Mesenchymal stem cell (in vitro differentiated cells and primary cell): ENCODE measurements around the gene SARS1. TPM values are rescaled to one million over a fixed set of nuclear protein-coding genes. Genes with fewer than 3 reads are reported as not detected.

ENCODE experiments used
- DNase-seq: peaks from one replicate; pipeline ENCODE4 v3.0.0-alpha.2; 2013
- H2AFZ ChIP-seq: one replicate; pipeline ENCODE4 v1.6.1; 2013; ENCODE audit warnings: low read depth, mild to moderate bottlenecking, control low read depth, inconsistent platforms, low read length, moderate library complexity
- H2AK5ac ChIP-seq: 2 replicates; pipeline ENCODE4 v1.6.1; 2013; ENCODE audit warnings: low read length, moderate library complexity, mild to moderate bottlenecking, inconsistent platforms; ENCODE audit not compliant: severe bottlenecking
- H2BK120ac ChIP-seq: one replicate; pipeline ENCODE4 v1.6.1; 2013; ENCODE audit warnings: low read depth, mild to moderate bottlenecking, inconsistent platforms, low read length, moderate library complexity
- H2BK12ac ChIP-seq, 2 experiments: one replicate each; pipeline ENCODE4 v1.6.1; 2013; ENCODE audit warnings: inconsistent platforms in 2 of 2, low read length in 2 of 2, mild to moderate bottlenecking in 2 of 2, moderate library complexity in 2 of 2, control low read depth in 1 of 2
- H2BK15ac ChIP-seq: one replicate; pipeline ENCODE4 v1.6.1; 2013; ENCODE audit warnings: mild to moderate bottlenecking, low read depth, inconsistent platforms; ENCODE audit not compliant: poor library complexity, severe bottlenecking
- H2BK5ac ChIP-seq: 2 replicates; pipeline ENCODE4 v1.6.1; 2013; ENCODE audit warnings: low read depth, mild to moderate bottlenecking, low read length, control low read depth, inconsistent platforms; ENCODE audit not compliant: poor library complexity, severe bottlenecking
- H3K14ac ChIP-seq, 2 experiments: one replicate each; pipeline ENCODE4 v1.6.1; 2013; ENCODE audit warnings: inconsistent platforms in 2 of 2, low read length in 2 of 2, control low read depth in 1 of 2, mild to moderate bottlenecking in 1 of 2, moderate library complexity in 1 of 2
- H3K18ac ChIP-seq, 2 experiments: one replicate each; pipeline ENCODE4 v1.6.1; 2013; ENCODE audit warnings: inconsistent platforms in 2 of 2, low read length in 2 of 2, control low read depth in 1 of 2, low read depth in 1 of 2, mild to moderate bottlenecking in 1 of 2
- H3K23ac ChIP-seq, 2 experiments: one replicate each; pipeline ENCODE4 v1.6.1; 2013; ENCODE audit warnings: inconsistent platforms in 2 of 2, low read length in 2 of 2, mild to moderate bottlenecking in 2 of 2, moderate library complexity in 2 of 2, control low read depth in 1 of 2
- H3K27ac ChIP-seq: 2 replicates; pipeline ENCODE4 v1.5.1; 2013; ENCODE audit warnings: mild to moderate bottlenecking, moderate library complexity, low read length, control low read depth, inconsistent platforms; ENCODE audit not compliant: poor library complexity, severe bottlenecking
- H3K27me3 ChIP-seq, 2 experiments: 2 replicates each; pipeline versions ENCODE4 v1.6.1 to v1.7.0; 2013; ENCODE audit warnings: low read length in 2 of 2, mild to moderate bottlenecking in 2 of 2, moderate library complexity in 2 of 2, control low read depth in 1 of 2, inconsistent platforms in 1 of 2; ENCODE audit not compliant: control insufficient read depth in 1 of 2, insufficient read depth in 1 of 2
- H3K36me3 ChIP-seq, 2 experiments: 2 replicates each; pipeline versions ENCODE4 v1.6.1 to v1.7.0; 2013; ENCODE audit warnings: low read length in 2 of 2, control low read depth in 1 of 2, inconsistent platforms in 1 of 2, low read depth in 1 of 2, mild to moderate bottlenecking in 1 of 2; ENCODE audit not compliant: insufficient read depth in 2 of 2, control insufficient read depth in 1 of 2
- H3K4ac ChIP-seq, 2 experiments: one replicate each; pipeline ENCODE4 v1.6.1; 2013; ENCODE audit warnings: inconsistent platforms in 2 of 2, low read length in 2 of 2, mild to moderate bottlenecking in 2 of 2, moderate library complexity in 2 of 2, control low read depth in 1 of 2, low read depth in 1 of 2
- H3K4me1 ChIP-seq: 2 replicates; pipeline ENCODE4 v1.6.1; 2013; ENCODE audit warnings: low read depth, low read length, control low read depth; ENCODE audit not compliant: control insufficient read depth, insufficient read depth
- H3K4me2 ChIP-seq: 2 replicates; pipeline ENCODE4 v1.6.1; 2013; ENCODE audit warnings: low read length, mild to moderate bottlenecking, inconsistent platforms; ENCODE audit not compliant: poor library complexity, severe bottlenecking
- H3K4me3 ChIP-seq, 2 experiments: 2 replicates each; pipeline versions ENCODE4 v1.5.1 to v1.7.0; 2013; ENCODE audit warnings: low read length in 2 of 2, mild to moderate bottlenecking in 2 of 2, control low read depth in 1 of 2, low read depth in 1 of 2; ENCODE audit not compliant: insufficient read depth in 1 of 2
- H3K79me1 ChIP-seq: replicated peaks from 2 replicates; pipeline ENCODE4 v1.6.1; 2013; ENCODE audit warnings: mild to moderate bottlenecking, control low read depth, low read length, inconsistent platforms; ENCODE audit not compliant: poor library complexity, severe bottlenecking
- H3K9ac ChIP-seq: 2 replicates; pipeline ENCODE4 v1.7.0; 2013; ENCODE audit warnings: mild to moderate bottlenecking, low read length, moderate library complexity
- H3K9me3 ChIP-seq: 2 replicates; pipeline ENCODE4 v1.7.0; 2013; ENCODE audit warnings: mild to moderate bottlenecking, low read length; ENCODE audit not compliant: control insufficient read depth
- H4K8ac ChIP-seq: one replicate; pipeline ENCODE4 v1.6.1; 2013; ENCODE audit warnings: inconsistent platforms, mild to moderate bottlenecking, low read length, moderate library complexity
- H4K91ac ChIP-seq: one replicate; pipeline ENCODE4 v1.6.1; 2013; ENCODE audit warnings: mild to moderate bottlenecking, low read length, inconsistent platforms
- WGBS: methylation state at CpG from one replicate; pipeline ENCODE4 v1.1.7; 2013; ENCODE audit warnings: mixed read lengths; 5-methylcytosine and 5-hydroxymethylcytosine counted together
- polyA plus RNA-seq, 2 experiments: library from polyadenylated mRNA; stranded (reverse); fragments of 200-250 nt; gene quantifications; one replicate each; pipeline ENCODE4 v1.2.3, GENCODE V29; 2013

The SARS1 gene, protein sequence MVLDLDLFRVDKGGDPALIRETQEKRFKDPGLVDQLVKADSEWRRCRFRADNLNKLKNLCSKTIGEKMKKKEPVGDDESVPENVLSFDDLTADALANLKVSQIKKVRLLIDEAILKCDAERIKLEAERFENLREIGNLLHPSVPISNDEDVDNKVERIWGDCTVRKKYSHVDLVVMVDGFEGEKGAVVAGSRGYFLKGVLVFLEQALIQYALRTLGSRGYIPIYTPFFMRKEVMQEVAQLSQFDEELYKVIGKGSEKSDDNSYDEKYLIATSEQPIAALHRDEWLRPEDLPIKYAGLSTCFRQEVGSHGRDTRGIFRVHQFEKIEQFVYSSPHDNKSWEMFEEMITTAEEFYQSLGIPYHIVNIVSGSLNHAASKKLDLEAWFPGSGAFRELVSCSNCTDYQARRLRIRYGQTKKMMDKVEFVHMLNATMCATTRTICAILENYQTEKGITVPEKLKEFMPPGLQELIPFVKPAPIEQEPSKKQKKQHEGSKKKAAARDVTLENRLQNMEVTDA
- 210 TPM for polyA plus RNA-seq (2013, experiment 1 of 2)
- 208 TPM for polyA plus RNA-seq (2013, experiment 2 of 2)

DNA sequence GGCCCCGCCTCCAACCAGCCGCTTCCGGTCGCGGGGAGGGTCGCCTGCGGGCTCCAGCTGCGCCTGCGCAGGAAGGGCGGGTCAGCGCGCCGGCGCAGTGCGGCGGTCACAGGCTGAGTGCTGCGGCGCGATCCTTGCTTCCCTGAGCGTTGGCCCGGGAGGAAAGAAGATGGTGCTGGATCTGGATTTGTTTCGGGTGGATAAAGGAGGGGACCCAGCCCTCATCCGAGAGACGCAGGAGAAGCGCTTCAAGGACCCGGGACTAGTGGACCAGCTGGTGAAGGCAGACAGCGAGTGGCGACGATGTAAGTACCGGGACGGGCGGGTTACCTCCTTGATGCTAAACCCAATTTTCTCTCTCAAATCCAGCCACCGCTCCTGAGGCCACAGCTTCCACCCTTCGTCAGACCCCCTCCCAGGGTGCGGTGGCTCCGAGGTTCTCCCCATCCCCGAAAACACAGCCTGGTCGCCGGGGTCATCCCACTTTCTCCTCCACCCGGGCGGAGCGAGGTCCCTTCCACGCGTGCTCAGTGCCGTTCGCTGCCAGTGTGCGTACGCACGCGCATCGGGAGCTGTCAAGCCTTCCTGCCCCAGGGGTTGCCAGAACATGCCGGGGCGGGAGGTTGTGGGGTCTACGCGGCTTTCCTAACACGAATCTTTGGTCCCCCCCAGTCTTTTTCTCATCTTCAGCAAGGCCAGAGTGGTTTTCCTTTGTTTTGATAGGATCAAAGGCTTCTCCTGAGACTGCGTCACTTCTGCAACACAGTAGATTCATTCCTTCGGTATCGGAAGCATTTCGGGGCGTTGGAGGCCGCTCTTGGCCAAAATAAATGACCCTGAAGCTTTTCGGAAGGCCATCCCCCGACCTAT lies at the start of gene SARS1:
TSS of gene SARS1 (plus strand) at position 95 of the 870 bp plus-strand sequence. CDS start at position 170, 75 bp downstream.
- Histone ChIP-seq H4K8ac (peak within 1 kb of the TSS; percentile 73), H3K9me3 (no peaks in the 10 kb centered on the region), H3K4me3 (peak within 1 kb of the TSS; percentile 89 to 98), H2BK12ac (no peak within 1 kb of the TSS), H2BK5ac (no peak within 1 kb of the TSS), H3K4me1 (peaks cover 3% of the 10 kb centered on the region), H3K79me1 (no peaks in the 10 kb centered on the region), H3K4me2 (peak within 1 kb of the TSS; percentile 75), H3K36me3 (peaks cover 3 to 15% of the 10 kb centered on the region in 2 experiments), H4K91ac (peak within 1 kb of the TSS; percentile 76), H3K18ac (peak within 1 kb of the TSS; percentile 68 to 89), H2AFZ (peak within 1 kb of the TSS; percentile 84), H3K27ac (peak within 1 kb of the TSS; percentile 86), H2BK15ac (no peak within 1 kb of the TSS), H2AK5ac (no peak within 1 kb of the TSS), H3K14ac (peak within 1 kb of the TSS in 1 of 2 experiments; percentile 88), H3K4ac (peak within 1 kb of the TSS; percentile 60 to 71), H3K23ac (peak within 1 kb of the TSS in 1 of 2 experiments; percentile 61), H3K27me3 (no peaks in the 10 kb centered on the region), H3K9ac (peak within 1 kb of the TSS; percentile 99), H2BK120ac (peak within 1 kb of the TSS; percentile 11)
- peak; percentile 85 for DNase-seq
- under 1% methylated on average over 61 of the region's 64 CpGs for WGBS

DNA sequence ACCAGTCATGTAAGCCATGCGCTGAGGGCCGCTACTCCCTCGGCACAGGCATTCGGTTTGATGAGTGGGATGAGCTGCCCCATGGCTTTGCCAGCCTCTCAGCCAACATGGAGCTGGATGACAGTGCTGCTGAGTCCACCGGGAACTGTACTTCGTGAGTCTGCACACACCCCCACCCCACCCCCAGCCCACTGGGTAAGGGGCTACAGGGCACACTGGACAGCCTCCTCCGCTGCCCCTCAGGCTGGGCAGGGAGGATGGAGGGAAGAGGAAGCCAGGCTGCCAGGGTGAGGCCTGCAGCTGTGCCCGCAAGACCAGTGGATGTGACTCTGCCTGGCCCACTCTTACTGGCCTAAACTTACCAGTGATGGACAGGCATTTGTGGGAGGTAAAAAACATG lies 49.2 kb upstream of the SARS1 start:
- H3K27ac ChIP-seq, result no peak overlapping the region

DNA sequence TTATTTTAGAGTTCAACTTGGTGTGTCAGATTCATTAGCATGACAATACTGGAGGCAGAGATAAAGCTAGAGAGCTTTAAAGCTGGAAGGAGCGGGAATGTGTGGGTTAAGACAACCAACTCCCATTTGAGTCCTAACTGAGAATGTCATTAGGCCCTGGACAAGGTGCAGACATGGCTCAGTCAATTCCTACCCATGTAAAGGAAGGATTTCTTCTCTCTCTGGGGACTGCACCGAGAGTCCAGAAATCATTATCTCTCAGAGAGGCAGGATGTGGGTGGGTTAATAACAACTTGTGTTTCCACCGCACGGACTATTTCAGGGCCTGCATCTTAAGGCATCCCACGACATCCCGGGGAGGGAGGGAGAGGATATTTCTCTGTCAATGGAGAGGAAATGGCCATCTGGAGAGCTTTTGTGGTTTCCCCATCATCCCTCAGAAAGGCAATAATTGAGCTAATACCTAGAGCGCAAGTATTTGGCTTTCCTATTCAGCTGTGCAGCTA lies 46.7 kb upstream of the SARS1 start:
- Histone ChIP-seq H3K4me2 (no peak overlapping the region), H3K4ac (no peak overlapping the region), H2BK12ac (no peak overlapping the region), H3K4me1 (peaks cover 4% of the 10 kb centered on the region), H3K18ac (no peak overlapping the region), H3K9me3 (no peaks in the 10 kb centered on the region), H3K79me1 (no peaks in the 10 kb centered on the region), H2AK5ac (no peak overlapping the region), H3K36me3 (no peaks in the 10 kb centered on the region), H4K91ac (no peak overlapping the region), H3K9ac (no peak overlapping the region), H2BK120ac (no peak overlapping the region), H3K14ac (no peak overlapping the region), H3K27ac (no peak overlapping the region), H3K23ac (no peak overlapping the region), H4K8ac (no peak overlapping the region), H3K4me3 (no peak overlapping the region), H2BK5ac (no peak overlapping the region), H3K27me3 (peaks cover 3 to 5% of the 10 kb centered on the region in 2 experiments), H2AFZ (no peak overlapping the region), H2BK15ac (no peak overlapping the region)
- DNase-seq, result peak; percentile 71
- 21% methylated on average over 7 of the region's 7 CpGs for WGBS

More for the DNA sequence above, 49.2 kb upstream of the SARS1 start:
- peak overlapping the region; percentile 5 for H2AFZ ChIP-seq
- H3K4ac ChIP-seq, result peak overlapping the region; percentile 32 to 67
- no peak overlapping the region for H3K4me3 ChIP-seq
- 97% methylated on average over 6 of the region's 8 CpGs for WGBS
- H3K36me3 ChIP-seq, result no peaks in the 10 kb centered on the region
- H2BK120ac ChIP-seq, result no peak overlapping the region
- peaks cover 0 to 3% of the 10 kb centered on the region in 2 experiments for H3K27me3 ChIP-seq
- H3K79me1 ChIP-seq, result no peaks in the 10 kb centered on the region
- peak overlapping the region; percentile 95 for H2BK15ac ChIP-seq
- no peak overlapping the region for H4K8ac ChIP-seq
- no peak overlapping the region for H3K9ac ChIP-seq
- H3K14ac ChIP-seq, result peak overlapping the region in 1 of 2 experiments; percentile 87
- peak overlapping the region; percentile 11 to 30 for H3K18ac ChIP-seq
- H3K4me1 ChIP-seq, result peaks cover 8% of the 10 kb centered on the region
- no peaks in the 10 kb centered on the region for H3K9me3 ChIP-seq
- H2BK12ac ChIP-seq, result peak overlapping the region; percentile 88 to 91
- no peak overlapping the region for H2BK5ac ChIP-seq
- DNase-seq, result no peak
- H3K23ac ChIP-seq, result peak overlapping the region in 1 of 2 experiments; percentile 79
- no peak overlapping the region for H3K4me2 ChIP-seq
- H2AK5ac ChIP-seq, result peak overlapping the region; percentile 85
- peak overlapping the region; percentile 55 for H4K91ac ChIP-seq
